GM18520 (cell line): ENCODE data around the gene PDSS1.
"Not testable (repeated sequence)": the region's sequence is repeated elsewhere in the genome, so short reads cannot be mapped to it uniquely, and the experiment has no call there.

Experiments
- ATAC-seq: cut with Tn5 transposase; IDR thresholded peaks from one replicate; pipeline ENCODE4 v1.9.1; 2021; ENCODE audit not compliant: unreplicated experiment

The PDSS1 gene

GRCh38 chr10:26738301-26738911 lies 40.9 kb downstream of the PDSS1 start:
- ATAC-seq: no peak

GRCh38 chr10:26739071-26739631 lies 41.6 kb downstream of the PDSS1 start:
- peak; percentile 30 for ATAC-seq

- no peak for ATAC-seq
Observed at GRCh38 chr10:26741368-26741767, 43.9 kb downstream of the PDSS1 start.

- no peak for ATAC-seq
Observed at GRCh38 chr10:26743091-26743490, 45.6 kb downstream of the PDSS1 start.

- no peak for ATAC-seq
Observed at GRCh38 chr10:26743841-26744240, 46.3 kb downstream of the PDSS1 start.

- no peak for ATAC-seq
Observed at GRCh38 chr10:26746061-26746460, 48.6 kb downstream of the PDSS1 start.

GRCh38 chr10:26755443-26755903 lies 58.0 kb downstream of the PDSS1 start:
- ATAC-seq: peak; percentile 80

GRCh38 chr10:26759008-26759407 lies 61.5 kb downstream of the PDSS1 start:
- ATAC-seq: no peak

GRCh38 chr10:26765549-26765948 lies 68.0 kb downstream of the PDSS1 start:
- no peak for ATAC-seq

GRCh38 chr10:26770069-26770468 lies 72.6 kb downstream of the PDSS1 start:
- no peak for ATAC-seq

GRCh38 chr10:26773633-26774032 lies 76.1 kb downstream of the PDSS1 start:
- no peak for ATAC-seq

GRCh38 chr10:26776258-26776657 lies 78.8 kb downstream of the PDSS1 start:
- ATAC-seq: no peak

GRCh38 chr10:26777686-26778085 lies 80.2 kb downstream of the PDSS1 start:
- no peak for ATAC-seq

- no peak for ATAC-seq
Observed at GRCh38 chr10:26779176-26779860, 81.8 kb downstream of the PDSS1 start.

- no peak for ATAC-seq
Observed at GRCh38 chr10:26780106-26780792, 82.7 kb downstream of the PDSS1 start.

- ATAC-seq: peak; percentile 50
Observed at GRCh38 chr10:26780793-26781601, 83.5 kb downstream of the PDSS1 start.

- peak; percentile 3 for ATAC-seq
Observed at GRCh38 chr10:26781797-26782196, 84.3 kb downstream of the PDSS1 start.

GRCh38 chr10:26787362-26787761 lies 89.9 kb downstream of the PDSS1 start:
- ATAC-seq: no peak

- ATAC-seq: not testable (repeated sequence)
Observed at GRCh38 chr10:26789779-26790178, 92.3 kb downstream of the PDSS1 start.

GRCh38 chr10:26790221-26790995 lies 92.9 kb downstream of the PDSS1 start:
- ATAC-seq: no peak
